Rectal smooth muscle tissue (tissue), 1 donor: ENCODE data around the gene ERBB2.
"Not testable (repeated sequence)": the region's sequence is repeated elsewhere in the genome, so short reads cannot be mapped to it uniquely, and the experiment has no call there.

Source experiments
- H3K27ac ChIP-seq: one replicate; pipeline ENCODE4 v1.7.0; 2013; ENCODE audit warnings: low read depth, low read length, inconsistent platforms
- H3K27me3 ChIP-seq: one replicate; pipeline ENCODE4 v1.7.0; 2013; ENCODE audit warnings: low read length; ENCODE audit not compliant: control insufficient read depth, insufficient read depth
- H3K36me3 ChIP-seq: one replicate; pipeline ENCODE4 v1.7.0; 2013; ENCODE audit warnings: low read length; ENCODE audit not compliant: control insufficient read depth, insufficient read depth
- H3K4me1 ChIP-seq: one replicate; pipeline ENCODE4 v1.7.0; 2013; ENCODE audit warnings: low read length; ENCODE audit not compliant: control insufficient read depth, insufficient read depth
- H3K4me3 ChIP-seq: one replicate; pipeline ENCODE4 v1.7.0; 2013; ENCODE audit warnings: low read length
- H3K9ac ChIP-seq: one replicate; pipeline ENCODE4 v1.7.0; 2013; ENCODE audit warnings: low read length

The ERBB2 gene

DNA sequence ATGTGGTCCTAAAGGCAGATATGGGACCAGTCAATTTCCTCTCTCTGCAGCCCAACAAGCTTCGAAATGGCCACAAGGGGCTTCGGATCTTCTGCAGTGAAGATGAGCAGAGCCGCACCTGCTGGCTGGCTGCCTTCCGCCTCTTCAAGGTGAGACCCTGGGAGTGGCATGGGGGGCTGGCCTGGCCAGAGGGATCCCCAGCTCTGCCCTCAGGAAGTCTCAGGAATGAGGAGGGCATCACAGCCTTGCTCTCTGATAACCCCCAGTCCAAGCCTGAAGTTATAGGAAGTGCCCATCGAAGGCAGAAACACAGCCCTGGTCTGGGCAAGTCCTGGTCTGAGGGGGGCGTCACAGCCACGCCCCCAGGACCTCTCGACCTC, 45.0 kb downstream of the ERBB2 start:
- H3K4me1 ChIP-seq = no peaks in the 10 kb centered on the region
- no peak overlapping the region for H3K4me3 ChIP-seq
- H3K36me3 ChIP-seq = peaks cover 2% of the 10 kb centered on the region
- H3K27me3 ChIP-seq = peaks cover 14% of the 10 kb centered on the region
- H3K9ac ChIP-seq = no peak overlapping the region
- no peak overlapping the region for H3K27ac ChIP-seq

DNA sequence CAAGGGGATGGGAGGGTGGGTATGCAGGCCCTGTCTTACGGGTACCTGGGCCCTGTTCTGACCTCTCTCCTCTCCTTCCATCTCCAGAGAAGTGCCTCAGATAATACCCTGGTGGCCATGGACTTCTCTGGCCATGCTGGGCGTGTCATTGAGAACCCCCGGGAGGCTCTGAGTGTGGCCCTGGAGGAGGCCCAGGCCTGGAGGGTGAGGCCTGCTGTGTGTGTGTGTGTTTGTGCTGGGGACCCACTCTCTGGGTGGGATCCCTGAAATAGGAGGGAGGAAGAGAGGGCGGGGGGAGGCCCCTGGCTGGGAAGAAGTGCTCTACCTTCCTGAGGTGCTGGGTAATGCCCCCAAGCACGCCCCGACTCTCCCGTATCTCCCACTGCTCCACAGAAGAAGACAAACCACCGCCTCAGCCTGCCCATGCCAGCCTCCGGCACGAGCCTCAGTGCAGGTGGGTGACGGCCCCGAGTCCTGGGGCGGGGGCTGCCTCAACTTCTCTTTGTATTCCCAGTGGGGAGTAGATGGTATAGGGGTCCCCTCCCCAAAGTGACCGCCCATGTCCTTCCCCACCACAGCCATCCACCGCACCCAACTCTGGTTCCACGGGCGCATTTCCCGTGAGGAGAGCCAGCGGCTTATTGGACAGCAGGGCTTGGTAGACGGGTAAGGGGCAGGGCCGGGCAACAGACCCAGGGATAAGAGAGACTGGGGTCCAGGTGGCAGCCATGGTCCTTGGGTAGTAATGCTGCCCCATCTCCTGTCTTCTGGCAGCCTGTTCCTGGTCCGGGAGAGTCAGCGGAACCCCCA, 45.7 kb downstream of the ERBB2 start:
- no peak overlapping the region for H3K4me3 ChIP-seq
- H3K9ac ChIP-seq = no peak overlapping the region
- H3K4me1 ChIP-seq = peaks cover 3% of the 10 kb centered on the region
- no peak overlapping the region for H3K27ac ChIP-seq
- H3K27me3 ChIP-seq = peaks cover 8% of the 10 kb centered on the region
- peaks cover 2% of the 10 kb centered on the region for H3K36me3 ChIP-seq

DNA sequence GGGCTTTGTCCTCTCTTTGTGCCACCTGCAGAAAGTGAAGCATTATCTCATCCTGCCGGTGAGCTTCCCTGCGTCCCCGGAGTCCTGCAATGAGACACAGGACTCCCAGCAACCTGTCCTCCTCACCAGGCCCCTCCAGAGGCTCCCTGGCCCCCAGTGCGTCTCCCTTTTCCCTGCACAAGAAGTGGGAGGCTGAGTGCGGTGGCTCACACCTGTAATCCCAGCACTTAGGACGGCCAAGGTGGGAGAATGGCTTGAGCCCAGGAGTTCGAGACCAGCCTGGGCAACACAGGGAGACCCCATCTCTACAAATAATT, 46.2 kb downstream of the ERBB2 start:
- Histone ChIP-seq H3K36me3 (peaks cover 2% of the 10 kb centered on the region), H3K9ac (no peak overlapping the region), H3K4me3 (no peak overlapping the region), H3K4me1 (peaks cover 3% of the 10 kb centered on the region), H3K27ac (no peak overlapping the region), H3K27me3 (peaks cover 4% of the 10 kb centered on the region)

DNA sequence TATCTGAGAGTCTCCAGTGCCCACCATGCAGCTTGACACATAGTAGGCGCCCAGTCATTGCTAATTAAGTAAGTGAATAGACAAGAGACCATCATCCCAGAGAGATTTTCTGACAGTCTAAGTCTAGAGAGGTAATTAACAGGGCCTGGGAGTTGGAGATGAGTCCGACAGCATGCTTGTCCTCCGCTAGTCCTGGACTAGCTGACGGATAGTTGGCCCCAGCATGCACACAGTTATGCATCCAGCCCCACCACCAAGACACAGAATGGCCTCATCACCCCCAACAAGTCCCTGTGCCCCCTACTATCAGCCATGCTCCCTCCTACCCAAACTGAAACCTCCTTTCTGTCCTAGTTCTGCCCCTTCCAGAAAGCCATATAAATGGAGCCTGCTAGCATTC, 47.9 kb downstream of the ERBB2 start:
- Histone ChIP-seq H3K27ac (no peak overlapping the region), H3K36me3 (peaks cover 2% of the 10 kb centered on the region), H3K27me3 (no peaks in the 10 kb centered on the region), H3K4me1 (peaks cover 3% of the 10 kb centered on the region), H3K9ac (no peak overlapping the region), H3K4me3 (no peak overlapping the region)

DNA sequence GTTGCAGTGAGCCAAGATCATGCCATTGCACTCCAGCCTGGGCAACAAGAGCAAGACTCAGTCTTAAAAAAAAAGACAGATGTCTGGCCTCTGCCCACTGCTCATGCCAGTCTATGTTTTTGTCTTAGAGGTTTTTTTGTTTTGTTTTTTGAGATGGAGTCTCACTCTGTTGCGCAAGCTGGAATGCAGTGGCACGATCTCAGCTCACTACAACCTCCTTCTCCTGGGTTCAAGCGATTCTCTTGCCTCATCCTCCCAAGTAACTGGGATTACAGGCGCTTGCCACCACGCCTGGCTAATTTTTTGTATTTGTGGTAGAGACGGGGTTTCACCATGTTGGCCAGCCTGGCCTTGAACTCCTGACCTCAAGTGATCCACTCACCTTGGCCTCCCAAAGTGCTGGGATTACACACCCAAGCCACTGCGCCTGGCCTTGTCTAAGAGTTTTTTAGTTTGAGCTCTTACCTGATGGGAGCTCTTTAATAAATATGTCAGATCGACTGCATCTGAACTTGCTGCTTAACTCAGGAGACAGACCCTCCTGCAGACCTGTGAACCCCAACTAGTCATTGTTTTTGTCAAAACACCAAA, 48.7 kb downstream of the ERBB2 start:
- not testable (repeated sequence) for H3K36me3 ChIP-seq, H3K9ac ChIP-seq, H3K4me1 ChIP-seq, H3K27ac ChIP-seq, H3K4me3 ChIP-seq, H3K27me3 ChIP-seq

DNA sequence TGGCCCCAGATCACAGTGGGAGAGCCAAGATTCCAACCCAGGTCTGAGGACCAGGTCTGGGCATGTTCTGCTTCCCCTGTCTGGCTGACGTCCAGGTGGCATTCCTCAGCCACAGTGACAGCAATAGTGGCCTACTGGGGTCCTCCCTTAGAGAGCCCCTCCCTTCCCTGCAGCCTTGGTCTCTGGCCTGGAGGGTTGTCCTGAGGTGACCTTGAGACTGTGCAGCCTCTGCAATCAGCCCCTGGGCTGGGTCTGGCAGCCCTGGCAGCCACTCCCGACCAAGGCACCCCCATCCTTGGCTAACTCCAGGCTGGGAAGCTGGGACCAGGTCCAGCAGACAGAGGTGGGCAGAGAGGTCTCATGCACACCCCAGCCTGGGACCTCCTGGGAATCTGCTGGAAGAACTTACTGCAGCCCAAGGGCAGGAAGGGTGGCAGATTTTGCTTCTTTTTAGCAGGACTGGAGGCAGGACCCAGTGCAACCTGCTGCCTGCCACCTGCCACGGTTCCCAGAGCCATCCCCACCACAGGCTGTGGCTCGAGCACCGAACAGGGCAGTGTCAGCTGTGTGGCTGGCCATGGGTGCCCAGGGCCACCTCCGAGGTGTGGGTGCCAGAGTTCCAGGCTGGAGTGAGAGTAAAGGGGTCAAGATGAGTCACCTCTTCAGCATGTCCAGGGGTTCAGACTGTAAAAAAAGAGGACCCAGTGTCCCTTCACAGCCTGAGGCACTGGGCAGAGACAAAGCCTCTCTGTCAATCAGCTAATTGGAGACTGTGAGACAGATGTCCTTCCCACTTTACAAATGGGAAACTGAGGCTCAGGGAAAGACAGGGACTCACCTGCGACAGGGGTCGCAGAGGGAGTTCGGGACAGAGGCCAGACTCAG, 50.5 kb downstream of the ERBB2 start:
- Histone ChIP-seq H3K27me3 (no peaks in the 10 kb centered on the region), H3K36me3 (no peaks in the 10 kb centered on the region), H3K4me1 (peaks cover 3% of the 10 kb centered on the region), H3K27ac (no peak overlapping the region), H3K9ac (no peak overlapping the region), H3K4me3 (no peak overlapping the region)

DNA sequence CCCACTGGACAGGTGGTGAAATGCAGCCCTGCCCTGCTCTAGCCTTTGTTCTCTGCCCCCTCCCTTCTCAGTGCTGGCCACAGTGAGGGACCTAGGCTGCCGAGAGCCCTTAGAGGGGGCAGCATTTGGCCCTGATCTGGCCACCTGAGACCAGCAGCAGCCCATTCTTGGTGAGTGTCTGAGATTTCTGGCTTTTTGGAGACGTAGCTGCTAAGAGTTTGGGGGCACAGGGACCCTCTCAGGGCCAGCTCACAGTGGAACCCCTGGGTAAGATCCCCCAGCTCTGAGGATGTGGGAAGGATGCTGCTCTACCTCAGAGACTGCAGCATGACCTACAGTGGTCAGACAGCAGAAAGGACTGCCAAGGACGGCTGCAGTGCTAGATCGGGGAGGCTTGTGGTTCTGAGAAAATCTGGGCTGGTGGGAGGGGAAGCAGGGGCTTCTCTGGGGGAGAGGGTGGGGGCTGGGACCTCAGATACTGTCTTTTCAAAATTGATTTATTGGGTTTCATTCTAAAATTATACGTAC, 51.2 kb downstream of the ERBB2 start:
- no peaks in the 10 kb centered on the region for H3K27me3 ChIP-seq
- peaks cover 3% of the 10 kb centered on the region for H3K4me1 ChIP-seq
- H3K9ac ChIP-seq = no peak overlapping the region
- no peaks in the 10 kb centered on the region for H3K36me3 ChIP-seq
- H3K27ac ChIP-seq = no peak overlapping the region
- no peak overlapping the region for H3K4me3 ChIP-seq

DNA sequence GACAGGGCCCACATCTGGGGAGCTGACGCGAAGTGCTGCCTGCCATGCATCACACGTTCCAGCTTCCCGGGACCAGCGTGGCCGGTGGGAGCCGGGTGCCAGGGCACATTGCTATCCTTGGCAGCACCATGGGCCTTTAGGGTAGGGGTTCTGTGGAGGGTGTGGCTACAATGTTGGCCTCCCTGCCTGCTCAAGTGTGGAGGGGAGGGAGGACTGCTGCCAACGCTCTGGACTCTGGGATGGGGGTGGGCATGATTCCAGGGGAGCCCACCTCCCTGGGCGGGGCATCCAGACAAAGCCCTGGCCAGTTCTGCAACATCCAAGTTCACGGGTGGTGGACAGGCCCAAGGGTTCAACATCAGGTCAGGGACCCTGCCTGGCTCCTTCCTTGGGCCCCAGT, 51.8 kb downstream of the ERBB2 start:
- Histone ChIP-seq H3K9ac (no peak overlapping the region), H3K4me1 (peaks cover 3% of the 10 kb centered on the region), H3K36me3 (no peaks in the 10 kb centered on the region), H3K27me3 (no peaks in the 10 kb centered on the region), H3K27ac (no peak overlapping the region), H3K4me3 (no peak overlapping the region)

DNA sequence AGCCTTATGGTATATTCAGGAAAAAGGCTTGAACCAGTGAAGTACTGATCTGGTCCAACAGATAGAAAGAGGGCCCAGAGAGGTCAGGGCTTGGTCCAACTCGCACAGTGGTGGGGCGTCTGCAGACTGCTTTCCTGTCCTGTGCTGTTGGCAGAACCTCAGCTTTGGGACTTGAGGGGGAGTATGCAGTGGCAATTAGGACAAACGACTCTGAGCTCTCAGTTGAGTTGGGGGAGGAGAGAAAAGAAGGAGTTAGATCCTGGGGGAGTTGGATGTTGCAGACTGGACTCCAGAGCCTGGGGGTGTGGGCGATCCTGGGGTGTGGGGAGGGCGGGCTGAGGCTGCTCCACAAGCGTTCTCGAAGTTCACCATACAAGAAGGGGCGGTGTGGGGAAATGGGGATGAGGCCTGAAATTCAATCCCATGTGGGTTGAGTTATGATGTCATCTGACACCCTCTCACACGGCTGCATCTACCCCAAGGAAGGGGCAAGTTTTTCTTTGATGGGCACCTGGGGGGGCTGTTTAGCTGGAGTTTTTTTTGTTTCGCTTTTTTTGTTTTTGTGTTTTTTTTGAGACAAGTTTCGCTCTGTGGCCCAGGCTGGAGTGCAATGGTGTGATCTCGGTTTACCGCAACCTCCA, 52.5 kb downstream of the ERBB2 start:
- Histone ChIP-seq H3K27me3 (no peaks in the 10 kb centered on the region), H3K9ac (no peak overlapping the region), H3K36me3 (no peaks in the 10 kb centered on the region), H3K4me3 (no peak overlapping the region), H3K4me1 (peaks cover 3% of the 10 kb centered on the region), H3K27ac (no peak overlapping the region)

DNA sequence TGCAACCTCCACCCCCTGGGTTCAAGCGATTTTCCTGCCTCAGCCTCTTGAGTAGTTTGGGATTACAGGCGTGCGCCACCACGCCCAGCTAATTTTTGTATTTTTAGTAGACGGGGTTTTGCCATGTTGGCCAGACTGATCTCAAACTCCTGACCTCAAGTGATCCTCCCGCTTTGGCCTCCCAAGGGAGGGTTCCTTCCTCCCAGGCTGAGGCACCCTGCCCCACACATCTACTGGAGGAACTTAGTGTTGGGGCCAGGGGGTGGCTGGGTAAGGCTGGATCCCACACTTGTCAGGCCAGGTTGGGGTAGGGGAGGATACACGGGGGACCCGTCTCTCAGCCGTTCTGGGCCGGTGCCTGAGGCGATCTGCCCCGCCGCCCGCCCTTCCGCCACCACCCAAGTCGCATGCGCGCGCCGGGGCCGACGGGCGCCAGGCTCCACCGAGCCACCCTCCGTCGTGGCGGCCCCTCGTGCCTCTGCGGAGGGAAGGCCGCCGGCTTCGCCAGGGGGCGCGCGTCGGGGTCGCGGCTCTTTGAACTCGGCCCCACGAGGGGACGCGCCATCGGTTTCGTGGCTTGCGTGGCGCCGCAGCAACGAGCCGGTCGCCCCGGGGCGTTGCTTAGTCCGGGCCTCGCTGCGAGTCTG, 53.8 kb downstream of the ERBB2 start:
- Histone ChIP-seq H3K27ac (peak overlapping the region; percentile 94), H3K4me1 (peaks cover 3% of the 10 kb centered on the region), H3K27me3 (no peaks in the 10 kb centered on the region), H3K9ac (peak overlapping the region; percentile 86), H3K36me3 (no peaks in the 10 kb centered on the region), H3K4me3 (peak overlapping the region; percentile 89)

DNA sequence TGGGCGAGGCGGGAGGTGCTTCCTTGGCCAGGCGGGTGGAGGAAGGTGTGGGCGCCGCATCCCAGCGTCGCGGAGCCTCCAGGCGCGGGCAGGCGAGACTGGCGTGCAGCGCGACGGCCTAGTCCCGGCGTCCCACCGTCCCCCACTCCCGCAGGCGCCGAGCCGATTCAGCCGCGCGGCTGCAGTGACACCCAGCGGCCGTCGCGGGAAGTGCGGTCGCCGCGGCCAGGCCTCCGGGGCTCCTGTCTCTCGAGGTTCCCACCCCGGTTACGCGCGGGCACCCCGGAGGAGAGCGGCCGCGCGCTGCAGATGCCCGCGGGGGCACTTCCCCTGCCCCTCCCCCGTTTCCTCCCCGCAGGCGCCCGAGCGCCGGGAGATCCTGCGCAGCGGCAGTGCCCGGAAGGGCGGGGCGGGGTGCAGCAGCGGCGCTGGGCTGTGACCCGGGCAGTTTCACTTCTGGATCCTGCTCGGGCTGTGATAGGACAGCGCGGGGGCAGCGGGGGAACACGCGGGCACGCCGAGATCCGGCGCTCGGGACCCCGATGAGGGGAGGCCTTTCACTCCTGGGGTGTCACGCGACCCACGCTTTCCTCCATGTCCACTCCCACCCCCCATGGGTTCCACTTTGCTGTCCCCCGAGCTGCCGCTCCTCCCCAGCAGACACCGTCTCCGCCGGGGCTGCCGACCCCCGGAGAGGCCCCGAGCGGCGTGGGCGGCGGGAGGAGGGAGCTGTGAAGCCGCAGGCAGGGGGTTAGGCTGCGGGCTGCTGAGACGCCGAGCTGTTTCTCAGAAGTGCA, 54.5 kb downstream of the ERBB2 start:
- peak overlapping the region; percentile 88 for H3K9ac ChIP-seq
- H3K27ac ChIP-seq = peak overlapping the region; percentile 94
- no peaks in the 10 kb centered on the region for H3K27me3 ChIP-seq
- peaks cover 3% of the 10 kb centered on the region for H3K4me1 ChIP-seq
- H3K4me3 ChIP-seq = peak overlapping the region; percentile 89
- H3K36me3 ChIP-seq = no peaks in the 10 kb centered on the region
